ENCODE results near the gene FHIT.
"Not testable (repeated sequence)": the region's sequence is repeated elsewhere in the genome, so short reads cannot be mapped to it uniquely, and the experiment has no call there.

Gene FHIT

DNA sequence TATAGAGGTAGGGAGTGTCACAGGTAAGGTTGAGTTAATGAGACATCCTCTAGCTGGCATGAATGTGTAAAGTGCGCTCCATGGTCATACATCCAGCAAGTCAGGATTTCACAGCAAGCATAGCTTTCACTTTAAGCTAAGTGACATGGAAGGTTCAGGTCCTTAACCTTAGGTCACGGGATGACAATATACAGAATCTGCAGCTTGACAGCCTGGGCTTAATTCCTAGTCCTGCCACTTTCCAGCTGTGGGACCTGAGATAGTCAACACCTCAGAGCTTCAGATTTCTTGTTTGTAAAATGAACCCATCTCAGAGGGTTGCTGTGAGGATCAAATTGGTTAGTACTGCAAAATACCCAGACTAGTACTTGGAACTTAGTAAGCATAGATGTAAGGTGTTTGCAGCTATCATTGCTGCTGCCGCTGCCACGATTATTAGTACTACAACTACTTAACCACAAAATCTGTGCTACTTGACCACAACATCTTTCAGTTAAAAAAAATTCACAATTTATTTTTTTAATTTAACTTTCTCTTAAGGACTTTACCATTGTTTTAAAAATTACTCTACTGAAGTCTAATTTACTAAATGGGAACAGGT, 1311.3 kb downstream of the FHIT start:
- no peak for DNase-seq

DNA sequence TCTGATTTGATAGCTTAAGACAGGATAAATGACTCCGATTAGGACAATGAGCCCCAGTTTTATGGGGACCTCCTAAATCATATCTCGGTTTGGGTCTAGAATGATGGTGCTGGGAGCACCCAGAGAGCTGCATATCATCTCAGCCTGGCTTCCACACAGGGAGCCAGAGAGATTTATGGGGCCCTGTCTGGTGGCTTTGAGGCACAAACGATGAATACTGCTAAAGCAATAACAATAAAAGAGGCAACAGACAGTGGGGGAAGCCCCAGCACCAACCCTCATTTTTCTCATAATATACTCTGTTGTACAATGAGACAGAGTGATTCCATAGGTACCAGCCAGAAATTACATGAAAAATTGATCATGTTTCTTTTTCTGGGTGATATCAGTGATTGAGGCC, 1312.4 kb downstream of the FHIT start:
- DNase-seq = no peak

DNA sequence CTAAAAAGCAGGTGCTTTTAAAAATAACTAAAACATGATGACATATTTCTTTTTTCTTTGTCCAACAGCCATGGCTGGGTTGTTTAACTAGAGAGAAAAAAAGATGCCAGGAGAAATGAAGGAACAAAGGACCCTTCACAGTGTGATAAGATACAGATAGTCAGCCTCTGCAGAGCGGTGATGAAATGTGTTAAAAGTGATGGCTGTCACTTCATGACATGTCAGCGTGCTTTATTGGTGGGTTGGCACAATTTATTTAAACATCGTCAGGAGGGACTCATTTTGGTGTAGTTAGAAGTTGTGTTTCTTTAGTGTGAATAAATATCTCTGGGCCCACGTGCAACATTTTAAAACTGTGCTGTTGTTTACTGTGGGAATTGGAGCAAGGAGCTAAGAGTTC, 1314.1 kb downstream of the FHIT start:
- DNase-seq = no peak

DNA sequence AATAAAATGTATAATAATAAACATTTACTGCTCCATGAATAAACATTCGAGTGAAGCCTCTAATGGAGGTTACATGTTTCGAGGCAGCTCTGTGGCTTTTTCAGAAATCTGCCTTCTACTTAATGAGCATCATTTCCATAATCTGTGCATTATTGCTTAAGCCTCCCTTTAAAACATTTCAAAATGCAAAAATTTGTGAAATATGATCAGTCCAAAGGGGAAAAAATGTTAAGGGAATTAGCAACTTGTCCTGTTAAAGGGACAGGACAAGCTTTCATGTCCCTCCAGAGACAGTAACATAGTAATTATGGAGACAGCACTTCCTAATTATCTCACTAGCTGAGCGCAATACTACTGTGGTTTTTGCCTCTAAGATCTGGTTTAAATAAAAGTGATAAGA, 1314.8 kb downstream of the FHIT start:
- no peak for DNase-seq

GRCh38 chr3:59935025-59935424, 1316.2 kb downstream of the FHIT start:
- DNase-seq = no peak

DNA sequence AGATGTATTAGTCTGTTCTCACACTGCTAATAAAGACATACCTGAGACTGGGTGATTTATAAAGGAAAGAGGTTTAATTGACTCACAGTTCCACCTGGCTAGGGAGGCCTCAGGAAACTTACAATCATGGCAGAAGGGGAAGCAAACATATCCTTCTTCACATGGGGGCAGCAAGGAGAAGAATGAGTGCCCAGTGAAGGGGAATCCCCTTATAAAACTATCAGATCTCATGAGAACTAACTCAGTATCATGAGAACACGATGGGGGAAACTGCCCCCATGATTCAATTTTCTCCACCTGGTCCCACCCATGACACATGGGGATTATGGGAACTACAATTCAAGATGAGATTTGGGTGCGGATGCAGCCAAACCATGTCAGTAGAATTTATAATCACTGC, 1316.7 kb downstream of the FHIT start:
- DNase-seq = not testable (repeated sequence)

GRCh38 chr3:59930170-59930569, 1321.1 kb downstream of the FHIT start:
- DNase-seq = no peak

- DNase-seq = no peak
These were observed 1324.2 kb downstream of the FHIT start for GRCh38 chr3:59927056-59927455.

- DNase-seq = no peak
These were observed 1325.3 kb downstream of the FHIT start for GRCh38 chr3:59925946-59926345.

DNA sequence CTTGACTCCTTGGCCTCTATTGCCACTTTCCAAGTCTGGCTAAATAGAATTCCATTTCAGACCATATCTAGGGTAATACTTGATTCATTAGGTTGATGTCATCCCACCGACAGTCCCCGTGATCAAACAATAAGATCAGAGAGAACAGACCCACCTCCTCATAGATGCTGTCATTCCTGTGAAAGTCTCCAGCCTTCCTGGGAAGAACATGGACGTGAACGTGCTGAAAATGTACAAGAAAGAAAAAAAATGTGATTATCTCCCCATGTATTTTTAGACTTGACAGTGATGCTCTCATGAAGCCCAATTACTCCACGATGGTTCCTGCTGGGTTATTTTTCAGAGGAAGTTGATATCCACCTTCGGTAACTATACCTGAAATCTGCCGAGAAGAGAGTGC, 1329.1 kb downstream of the FHIT start:
- no peak for DNase-seq

DNA sequence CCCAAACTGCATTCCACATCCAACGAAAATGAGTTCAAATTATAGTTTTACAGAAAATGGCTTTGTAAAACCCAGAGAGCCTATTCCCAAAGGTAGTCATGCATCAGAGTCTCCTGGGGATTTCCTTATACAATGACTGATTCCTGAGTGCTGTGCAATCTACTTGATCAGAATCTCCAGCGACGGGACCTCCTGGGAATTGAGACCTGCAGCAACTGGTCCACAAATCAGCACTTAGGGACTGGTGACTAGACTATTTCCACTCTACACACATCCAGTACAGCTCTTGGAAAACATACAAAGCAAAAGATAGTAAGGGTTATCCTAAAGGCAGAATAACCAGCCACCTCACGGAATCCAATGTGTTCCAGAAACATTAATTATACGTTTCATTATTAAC, 1330.4 kb downstream of the FHIT start:
- no peak for DNase-seq

GRCh38 chr3:59919586-59919985, 1331.7 kb downstream of the FHIT start:
- no peak for DNase-seq

- DNase-seq = no peak
These were observed 1337.0 kb downstream of the FHIT start for GRCh38 chr3:59914251-59914650.

- DNase-seq = no peak
These were observed 1337.6 kb downstream of the FHIT start for GRCh38 chr3:59913645-59914044.

GRCh38 chr3:59908701-59909100, 1342.6 kb downstream of the FHIT start:
- no peak for DNase-seq

DNA sequence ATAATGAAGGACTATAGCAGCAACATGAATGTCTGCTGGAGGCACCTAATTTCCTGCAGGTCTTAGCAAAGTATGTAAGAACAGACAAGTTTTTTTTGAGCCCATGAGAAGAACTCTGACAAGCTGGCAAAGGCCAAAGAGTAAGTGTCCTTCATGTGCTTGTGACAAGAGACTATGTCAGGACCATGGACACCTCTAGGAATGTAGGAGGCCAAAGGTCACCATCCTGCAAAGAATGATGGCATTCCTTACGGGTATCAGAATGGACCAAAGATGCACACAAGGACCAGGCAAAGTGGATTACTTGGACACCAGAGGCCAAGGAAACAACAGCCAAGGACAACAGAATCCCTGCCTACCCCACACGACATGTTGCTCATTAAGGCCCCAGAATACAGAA, 1343.0 kb downstream of the FHIT start:
- no peak for DNase-seq

DNA sequence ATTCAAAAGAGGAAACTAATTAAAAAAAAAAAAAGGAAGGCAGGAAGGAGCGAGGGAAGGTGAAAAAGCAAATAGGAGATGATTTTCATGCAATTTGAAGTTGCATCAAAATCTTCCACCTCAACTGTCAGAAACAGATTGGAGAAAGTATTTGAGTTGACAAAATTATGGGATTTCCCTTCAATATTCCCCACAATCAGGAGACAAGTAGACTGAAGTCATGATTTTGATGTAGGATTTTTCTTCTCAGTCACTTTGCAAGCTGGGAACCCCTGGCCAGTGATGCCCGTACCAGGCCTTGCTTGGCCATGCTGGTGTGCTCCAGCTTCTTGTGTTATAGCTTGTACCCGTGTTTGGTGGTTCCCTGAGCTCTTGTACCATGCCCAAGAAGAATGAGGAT, 1347.0 kb downstream of the FHIT start:
- DNase-seq = no peak

DNA sequence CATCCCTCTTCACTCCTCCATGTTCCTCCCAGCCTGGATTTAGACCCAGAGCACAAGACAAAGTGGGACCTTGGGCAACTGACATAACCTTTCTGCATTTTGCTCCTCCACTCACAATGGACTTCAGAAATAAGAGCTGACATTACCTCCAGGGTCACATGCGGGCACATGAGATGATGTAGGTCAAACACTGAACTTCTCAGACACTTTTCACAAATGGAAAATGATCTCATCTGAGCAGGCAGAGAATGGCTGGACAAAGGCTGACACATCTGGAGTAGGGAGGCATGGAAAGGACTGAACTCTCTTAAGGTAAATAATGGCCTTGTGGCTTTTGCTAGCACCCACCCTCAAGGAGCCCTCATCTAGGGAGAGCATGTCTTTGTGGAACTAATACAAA, 1352.2 kb downstream of the FHIT start:
- DNase-seq = no peak

GRCh38 chr3:59895972-59896371, 1355.3 kb downstream of the FHIT start:
- DNase-seq = no peak

GRCh38 chr3:59894425-59895121, 1356.7 kb downstream of the FHIT start:
- DNase-seq = no peak

GRCh38 chr3:59890639-59891038, 1360.6 kb downstream of the FHIT start:
- no peak for DNase-seq

DNA sequence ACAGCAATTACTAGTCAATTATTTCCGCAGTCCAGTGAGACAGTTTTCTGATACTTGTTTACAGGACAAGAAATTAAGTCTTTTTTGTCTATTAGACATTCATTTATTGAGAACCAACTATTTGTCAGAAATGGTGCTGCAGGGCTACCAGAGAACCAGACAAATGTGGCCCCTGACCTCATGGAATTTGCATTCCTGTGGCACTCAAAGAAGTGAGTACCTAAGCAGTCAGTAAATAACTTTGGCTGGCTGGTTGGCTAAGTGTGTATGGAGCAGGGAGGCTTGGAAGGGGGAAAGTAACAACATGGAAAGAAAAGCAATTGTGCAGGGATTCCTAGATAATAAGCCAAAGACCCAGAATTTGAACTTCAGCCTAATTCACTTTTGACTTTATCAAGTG, 1364.5 kb downstream of the FHIT start:
- no peak for DNase-seq

DNA sequence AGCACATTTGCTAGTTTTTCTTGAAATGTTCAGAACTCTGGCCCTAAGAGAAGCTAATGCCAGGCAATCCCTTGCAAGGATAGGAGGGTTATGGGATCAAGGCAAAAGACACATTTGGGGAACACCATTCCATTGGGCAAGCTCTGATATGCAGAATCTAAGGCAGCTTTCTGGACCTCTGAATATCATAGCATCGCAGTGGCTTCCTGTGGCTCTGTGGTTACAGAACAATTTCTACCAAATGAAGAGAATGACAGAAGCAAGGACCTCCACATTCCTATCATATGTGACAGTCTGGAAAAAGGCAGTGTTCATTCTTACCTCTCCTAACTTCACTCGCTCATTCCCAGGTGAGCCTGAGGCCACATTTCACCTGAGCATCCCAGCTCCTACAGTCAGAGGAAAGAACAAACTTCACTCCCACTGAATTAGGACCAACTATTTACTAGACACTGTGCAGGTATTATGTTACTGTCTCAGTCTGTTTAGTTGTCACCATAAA, 1365.3 kb downstream of the FHIT start:
- DNase-seq = no peak

DNA sequence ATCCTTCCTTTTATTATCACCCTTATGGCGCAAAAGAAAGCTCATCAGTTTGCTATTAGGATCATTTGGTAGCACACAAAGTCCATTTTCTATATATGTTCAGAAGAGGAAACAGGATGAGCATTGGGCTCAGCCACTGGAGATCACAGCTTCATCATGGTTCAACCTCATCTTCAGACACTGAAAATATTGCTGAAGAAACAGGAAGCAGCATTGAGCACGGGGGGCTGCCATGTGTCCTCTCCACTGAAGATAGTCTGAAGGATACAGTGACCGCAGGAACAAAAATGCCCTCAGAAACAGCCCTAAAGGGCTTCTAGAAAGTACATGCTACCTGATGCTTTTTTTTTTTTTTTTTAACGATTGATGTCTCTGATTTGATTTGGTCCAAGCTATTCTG, 1366.2 kb downstream of the FHIT start:
- no peak for DNase-seq

DNA sequence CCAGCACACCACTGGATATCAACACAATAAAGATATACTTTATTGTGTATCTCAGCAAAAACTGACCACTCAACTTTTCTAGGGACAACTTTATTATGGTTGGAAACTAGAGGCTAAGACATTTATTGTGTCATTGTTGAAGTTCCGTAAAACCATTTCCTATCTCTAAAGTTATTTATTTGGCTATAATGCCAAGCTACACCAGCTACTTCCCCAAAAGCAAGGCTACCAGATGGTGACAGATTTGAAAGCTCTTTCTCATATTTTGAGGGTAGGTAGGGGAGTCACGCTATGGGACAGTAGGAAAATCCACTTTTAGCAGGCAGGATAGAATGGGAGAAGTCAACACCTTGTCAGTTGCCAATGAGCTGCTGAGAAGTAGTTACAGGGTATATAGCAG, 1366.8 kb downstream of the FHIT start:
- no peak for DNase-seq
